ENCODE measurements around the gene PRRT1.

- TF ChIP-seq, protein P1, sequence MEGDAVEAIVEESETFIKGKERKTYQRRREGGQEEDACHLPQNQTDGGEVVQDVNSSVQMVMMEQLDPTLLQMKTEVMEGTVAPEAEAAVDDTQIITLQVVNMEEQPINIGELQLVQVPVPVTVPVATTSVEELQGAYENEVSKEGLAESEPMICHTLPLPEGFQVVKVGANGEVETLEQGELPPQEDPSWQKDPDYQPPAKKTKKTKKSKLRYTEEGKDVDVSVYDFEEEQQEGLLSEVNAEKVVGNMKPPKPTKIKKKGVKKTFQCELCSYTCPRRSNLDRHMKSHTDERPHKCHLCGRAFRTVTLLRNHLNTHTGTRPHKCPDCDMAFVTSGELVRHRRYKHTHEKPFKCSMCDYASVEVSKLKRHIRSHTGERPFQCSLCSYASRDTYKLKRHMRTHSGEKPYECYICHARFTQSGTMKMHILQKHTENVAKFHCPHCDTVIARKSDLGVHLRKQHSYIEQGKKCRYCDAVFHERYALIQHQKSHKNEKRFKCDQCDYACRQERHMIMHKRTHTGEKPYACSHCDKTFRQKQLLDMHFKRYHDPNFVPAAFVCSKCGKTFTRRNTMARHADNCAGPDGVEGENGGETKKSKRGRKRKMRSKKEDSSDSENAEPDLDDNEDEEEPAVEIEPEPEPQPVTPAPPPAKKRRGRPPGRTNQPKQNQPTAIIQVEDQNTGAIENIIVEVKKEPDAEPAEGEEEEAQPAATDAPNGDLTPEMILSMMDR (conservative IDR thresholded peaks at IDR 0.05) = no peak
- TF ChIP-seq EZH2 (IDR thresholded peaks at IDR 0.05; ENCODE audit: low read depth) = no peak
These were observed 12.6 kb upstream of the PRRT1 start, which contains the start of gene EGFL8 for GRCh38 chr6:32164295-32164694.

All from PC-9 (cell line).